ENCODE measurements around the gene RBM8A.

RBM8A gene

DNA sequence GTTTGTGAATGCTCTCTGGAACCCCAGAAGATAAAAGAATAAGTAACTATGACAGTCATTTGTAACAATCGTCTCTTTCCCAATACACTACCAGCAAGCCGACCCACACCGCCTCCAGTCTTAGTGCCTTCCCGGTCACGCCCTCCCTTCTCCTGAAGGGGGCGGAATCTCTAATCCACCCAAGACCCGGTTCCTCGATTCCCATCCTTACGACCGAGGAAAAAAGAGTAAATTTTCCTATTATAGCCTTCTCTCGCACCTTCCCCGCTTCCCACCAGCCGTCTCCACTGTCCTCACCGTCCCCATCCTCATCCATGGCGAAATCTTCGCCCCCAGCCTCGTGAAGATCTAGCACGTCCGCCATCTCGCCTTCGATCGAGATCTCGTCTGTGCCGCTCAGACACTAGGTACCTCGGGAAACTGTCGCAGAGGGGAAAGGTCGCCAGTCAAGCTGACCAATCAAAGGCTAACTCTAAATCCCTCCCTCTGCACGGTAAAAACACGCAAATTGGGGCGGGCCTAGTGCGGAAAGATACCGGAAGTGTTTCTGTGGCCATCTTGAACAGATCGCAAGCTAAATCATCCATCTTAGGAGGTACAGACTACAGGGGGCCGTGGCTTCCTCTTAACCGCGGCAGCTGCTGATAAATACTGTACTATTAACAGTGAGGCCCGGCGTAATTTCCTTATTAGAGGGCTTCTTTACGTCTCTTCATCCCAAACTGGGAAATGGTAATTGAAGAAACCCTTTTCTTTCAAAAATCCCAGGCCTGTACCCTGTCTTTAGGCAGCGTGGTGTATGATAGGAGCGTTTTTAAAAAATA is at the start of gene RBM8A:
Gene RBM8A, minus strand, starts transcription at position 422 of the 824 bp plus-strand sequence. Its CDS starts 58 bp downstream, at position 364.
- peak; percentile 100 for DNase-seq

DNA sequence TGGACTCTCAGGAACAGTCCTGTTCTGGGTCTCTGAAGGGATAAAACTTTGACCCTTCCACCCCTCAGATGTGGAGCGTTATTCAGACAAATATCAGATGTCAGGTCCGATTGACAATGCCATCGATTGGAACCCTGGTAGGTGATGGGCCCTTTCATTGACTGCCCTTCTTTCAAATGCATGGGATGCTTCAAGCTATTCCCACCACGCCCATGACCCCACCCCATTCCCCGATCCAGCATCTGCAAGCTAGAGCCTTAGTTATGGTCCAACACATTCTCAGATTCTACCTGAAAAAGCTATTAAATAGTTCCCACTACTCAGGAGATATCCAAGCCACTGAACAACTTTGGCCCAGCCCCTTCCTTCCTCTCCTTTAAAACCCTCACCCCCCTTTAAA is 49.7 kb upstream of the RBM8A start:
- no peak for DNase-seq

DNA sequence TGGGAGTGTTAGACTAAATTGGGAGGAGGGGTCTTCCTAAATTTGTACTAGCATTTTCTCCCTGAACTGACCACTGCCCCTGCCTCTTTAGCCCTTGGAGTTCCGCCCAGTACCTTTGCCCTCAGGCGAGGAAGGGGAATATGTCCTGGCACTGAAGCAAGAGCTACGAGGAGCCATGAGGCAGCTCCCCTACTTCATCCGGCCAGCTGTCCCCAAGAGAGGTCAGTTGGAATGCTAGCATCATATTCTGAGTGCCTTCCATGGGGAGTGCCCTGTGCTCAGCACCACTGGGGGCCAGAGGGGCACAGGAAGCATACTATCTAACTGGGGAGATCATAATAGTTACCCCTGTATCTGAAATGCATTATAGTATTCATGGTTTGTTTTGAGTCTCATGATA is 47.9 kb upstream of the RBM8A start:
- DNase-seq, result no peak

GRCh38 chr1:145974721-145975120 is 47.4 kb upstream of the RBM8A start:
- no peak for DNase-seq

DNA sequence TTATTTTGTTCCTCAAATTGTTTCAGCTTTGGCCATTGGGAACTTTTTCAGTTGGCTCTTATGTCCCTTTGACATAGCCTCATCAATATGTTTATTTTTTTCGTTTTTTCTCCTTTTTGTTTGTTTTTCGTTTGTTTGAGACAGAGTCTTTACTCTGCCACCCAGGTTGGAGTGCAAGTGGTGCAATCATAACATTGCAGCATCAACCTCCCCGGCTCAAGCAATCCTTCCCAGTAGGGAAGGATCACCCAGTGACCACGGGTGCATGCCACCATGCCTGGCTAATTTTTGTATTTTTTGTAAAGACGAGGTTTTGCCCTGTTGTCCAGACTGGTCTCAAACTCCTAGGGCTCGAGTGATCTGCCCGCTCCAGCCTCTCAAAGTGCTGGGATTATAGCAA is 45.3 kb upstream of the RBM8A start:
- no peak for DNase-seq

- no peak for DNase-seq
These were observed 40.0 kb upstream of the RBM8A start for GRCh38 chr1:145967288-145967687.

GRCh38 chr1:145965119-145965744 is 37.9 kb upstream of the RBM8A start:
- no peak for DNase-seq

GRCh38 chr1:145964328-145965118 is 37.2 kb upstream of the RBM8A start, which contains the start of the genes ANKRD34A and POLR3GL:
TSS of gene ANKRD34A (minus strand) at chr1:145964575. CDS start at chr1:145961759, 2,816 bp downstream.
TSS of gene POLR3GL (plus strand) at chr1:145964690. CDS start at chr1:145974866, 10,176 bp downstream.
- peak; percentile 95 for DNase-seq

DNA sequence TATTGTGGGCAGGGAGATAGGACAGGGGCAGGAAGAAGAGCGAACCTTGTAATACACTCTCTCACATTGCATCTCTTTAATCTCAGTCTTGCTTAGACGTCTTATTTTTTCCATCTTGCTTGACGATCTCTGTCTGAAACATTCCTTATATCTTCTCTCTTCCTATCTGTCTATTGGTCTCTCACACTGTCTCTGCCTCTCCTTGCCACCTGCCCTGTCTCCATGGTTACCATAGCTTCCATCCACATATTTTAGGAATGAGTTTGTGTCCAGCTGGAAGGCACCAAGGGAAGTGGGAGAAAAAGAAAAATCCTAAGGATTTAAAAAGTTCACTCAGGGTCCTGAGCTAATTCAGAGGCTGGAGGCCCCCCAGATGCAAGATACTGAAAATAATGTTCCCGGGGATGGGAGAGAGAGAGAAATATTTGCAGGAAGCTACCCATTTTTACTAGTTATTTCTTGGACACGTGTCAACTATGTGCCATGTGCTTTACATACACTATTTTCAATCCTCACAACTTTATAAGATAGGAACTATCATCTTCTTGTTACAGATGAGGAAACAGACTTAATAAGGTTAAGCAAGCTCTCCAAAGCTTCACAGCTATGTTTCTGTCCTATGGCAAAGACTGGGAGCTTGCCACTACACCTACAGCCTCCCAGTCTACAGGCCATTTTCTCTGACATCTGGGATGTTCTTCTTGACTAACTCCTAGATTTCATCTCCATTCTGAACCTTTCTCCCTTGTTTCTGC is 36.2 kb upstream of the RBM8A start:
- DNase-seq, result no peak

DNA sequence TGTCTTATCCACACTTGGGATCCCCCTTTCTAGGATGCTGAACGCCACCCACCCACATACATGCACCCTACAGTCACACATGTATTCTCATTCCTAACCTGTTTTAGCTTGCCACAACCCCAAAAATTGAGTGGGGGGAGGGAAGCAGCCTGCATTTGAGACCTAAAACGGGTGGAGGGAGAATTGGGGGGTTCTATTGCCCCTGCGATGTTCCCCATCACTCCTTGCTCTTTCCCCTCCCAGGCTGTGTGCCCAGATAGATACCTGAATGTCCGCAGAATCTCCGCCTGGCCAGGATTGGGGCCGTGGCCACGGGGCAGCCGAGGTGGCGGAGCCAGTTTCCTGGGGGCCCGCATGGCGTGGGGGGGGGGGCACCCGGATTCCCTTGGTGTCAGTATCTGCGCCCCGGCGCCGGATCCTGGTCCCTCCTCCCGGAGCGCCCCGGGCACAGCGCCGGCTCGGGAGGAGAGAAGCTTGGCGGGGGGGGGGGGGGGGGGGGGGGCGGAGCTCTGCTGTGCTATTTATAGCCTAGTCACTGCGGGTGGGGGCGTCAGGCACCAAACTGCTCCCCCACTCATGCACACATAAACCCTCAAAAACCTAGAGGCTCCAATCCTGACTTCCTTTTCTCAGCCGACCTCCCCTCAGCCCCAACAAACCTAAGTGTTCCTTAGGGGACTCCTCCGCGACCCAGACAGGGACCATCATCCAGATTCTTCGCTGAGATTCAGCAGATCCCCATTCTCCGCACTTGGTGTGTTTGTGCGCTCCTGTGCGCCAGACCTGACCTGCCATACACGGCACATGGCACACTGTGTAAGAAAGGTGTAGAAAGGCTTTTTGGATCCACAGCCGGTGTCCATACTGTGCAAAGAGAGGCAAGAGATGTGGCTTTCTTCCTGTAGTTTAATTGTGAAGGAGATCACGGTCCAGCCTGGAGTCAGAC is 35.1 kb upstream of the RBM8A start:
- DNase-seq, result no peak

GRCh38 chr1:145961425-145962156 is 34.3 kb upstream of the RBM8A start:
- DNase-seq, result peak; percentile 25

DNA sequence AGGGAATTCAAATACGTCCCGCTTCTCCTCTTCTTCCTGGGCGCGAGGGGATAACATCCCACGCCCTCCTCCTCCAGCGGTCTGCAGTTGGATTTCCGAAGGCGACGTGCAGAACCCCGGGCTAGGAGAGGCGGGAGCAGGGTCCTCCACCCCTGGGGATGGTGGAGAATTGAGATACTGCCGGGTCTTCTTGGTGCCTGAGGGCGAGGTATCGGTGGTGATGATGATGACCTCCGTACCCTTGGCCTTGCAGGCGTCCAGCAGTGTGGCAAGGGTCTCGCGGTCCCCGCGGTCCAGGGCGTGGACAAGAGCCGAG is 33.8 kb upstream of the RBM8A start:
- no peak for DNase-seq

- peak; percentile 84 for DNase-seq
These were observed 33.3 kb upstream of the RBM8A start for GRCh38 chr1:145960468-145961108.

- no peak for DNase-seq
These were observed 32.7 kb upstream of the RBM8A start for GRCh38 chr1:145959957-145960467.

- DNase-seq, result no peak
These were observed 32.0 kb upstream of the RBM8A start for GRCh38 chr1:145959333-145959732.

DNA sequence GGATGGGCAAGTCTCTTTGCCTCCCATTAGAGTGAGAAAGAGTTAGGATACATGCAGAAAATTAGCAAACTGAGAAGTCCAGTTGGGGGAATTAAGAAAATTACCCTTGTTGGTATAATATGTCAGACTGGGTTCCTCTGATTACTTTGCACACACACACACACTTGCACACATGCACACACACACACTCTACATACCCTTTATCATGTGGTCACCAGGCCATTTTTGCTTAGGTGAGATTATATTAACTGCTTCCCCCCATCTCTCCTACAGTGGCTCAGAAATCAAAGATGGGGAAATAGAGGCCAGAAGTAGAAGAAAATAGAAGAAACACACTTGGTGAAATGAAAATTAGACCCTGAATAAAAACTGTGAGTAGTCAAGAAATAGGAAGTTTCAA is 31.4 kb upstream of the RBM8A start:
- DNase-seq, result no peak

DNA sequence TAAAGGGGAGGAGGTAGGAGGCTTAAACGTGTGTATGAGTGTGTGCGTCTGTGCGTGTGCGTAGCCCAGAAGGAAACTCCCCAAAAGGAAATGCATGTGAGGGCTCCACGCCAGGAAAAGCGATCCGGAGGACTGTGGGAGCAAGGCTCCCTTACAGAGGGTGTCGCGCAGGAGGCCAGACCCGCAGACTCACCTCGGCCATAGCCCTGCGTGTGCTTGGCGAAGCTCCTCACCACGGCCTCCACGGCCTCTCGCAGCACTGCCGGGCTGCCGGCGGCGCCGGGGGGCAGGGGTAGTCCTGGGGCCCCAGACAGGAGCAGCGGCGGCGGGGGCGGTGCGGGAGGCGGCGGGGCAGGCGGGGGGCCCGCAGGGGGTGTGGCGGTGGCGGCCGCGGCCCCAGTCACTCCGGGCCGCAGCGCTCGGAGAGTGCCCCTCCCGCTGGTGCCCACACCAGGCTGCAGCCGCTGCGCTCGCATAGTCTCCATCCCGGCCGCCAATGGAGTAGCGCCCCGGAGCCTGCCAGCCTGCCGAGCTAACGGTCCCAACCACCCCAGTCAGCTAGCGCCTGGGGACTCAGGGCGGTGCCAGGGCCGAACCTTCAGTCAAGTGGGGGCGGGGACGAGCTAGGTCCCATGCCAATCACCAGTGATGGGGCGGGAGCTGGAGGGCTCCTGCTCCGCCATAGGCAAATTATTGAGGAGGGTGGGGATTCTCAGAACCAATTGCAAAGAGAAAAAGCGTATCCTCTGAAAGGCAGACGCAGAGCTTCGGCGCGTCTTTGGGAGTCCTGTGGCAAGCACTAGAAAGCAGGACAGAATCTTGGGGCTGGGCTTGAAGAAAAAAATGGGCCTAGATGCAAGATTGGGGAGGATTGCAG is 30.4 kb upstream of the RBM8A start, which contains the start of gene LIX1L:
Gene LIX1L, minus strand, starts transcription at position 575 of the 877 bp plus-strand sequence. Its CDS starts 90 bp downstream, at position 485.
- peak; percentile 98 for DNase-seq

GRCh38 chr1:145956781-145957442 is 29.6 kb upstream of the RBM8A start:
- no peak for DNase-seq

All from NCI-H1092 treated with DMSO at 0.1 percent for 48 hours (cell line).